ENCODE data around the gene HPSE2. TPM values are rescaled to one million over a fixed set of nuclear protein-coding genes. Genes with fewer than 3 reads are reported as not detected.

The HPSE2 gene
- total RNA-seq, 2 donors from 2014 or later: 1.0 to 1.8 TPM

DNA sequence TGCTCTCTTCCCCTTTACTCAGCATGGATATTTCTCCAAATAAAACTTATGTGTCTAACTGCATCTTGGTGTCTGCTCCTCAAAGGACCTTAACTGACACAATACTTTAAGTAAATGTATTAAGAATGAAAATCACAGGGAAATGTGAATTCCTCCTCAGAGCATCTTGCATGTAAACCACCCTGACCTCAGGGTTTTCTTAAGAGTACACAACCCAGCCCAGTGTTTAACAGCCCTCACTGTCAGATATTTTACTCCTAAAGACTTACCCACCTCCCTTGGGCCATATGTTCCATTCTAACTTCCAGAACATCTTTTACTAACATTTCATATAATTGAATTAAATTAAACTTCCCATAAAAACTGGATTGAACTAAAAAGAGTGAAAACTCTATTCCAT is 315.3 kb downstream of the HPSE2 start:
- Histone ChIP-seq H3K4me1 (no peaks in the 10 kb centered on the region), H3K27ac (no peak overlapping the region), H3K9ac (ENCODE audit: low read depth in 2 of 2, low read length in 2 of 2) (no peak overlapping the region), H3K9me3 (no peaks in the 10 kb centered on the region), H3K4me3 (no peak overlapping the region), H3K27me3 (no peaks in the 10 kb centered on the region), H3K36me3 (no peaks in the 10 kb centered on the region)
- no peak for DNase-seq
- TF ChIP-seq, protein P1, sequence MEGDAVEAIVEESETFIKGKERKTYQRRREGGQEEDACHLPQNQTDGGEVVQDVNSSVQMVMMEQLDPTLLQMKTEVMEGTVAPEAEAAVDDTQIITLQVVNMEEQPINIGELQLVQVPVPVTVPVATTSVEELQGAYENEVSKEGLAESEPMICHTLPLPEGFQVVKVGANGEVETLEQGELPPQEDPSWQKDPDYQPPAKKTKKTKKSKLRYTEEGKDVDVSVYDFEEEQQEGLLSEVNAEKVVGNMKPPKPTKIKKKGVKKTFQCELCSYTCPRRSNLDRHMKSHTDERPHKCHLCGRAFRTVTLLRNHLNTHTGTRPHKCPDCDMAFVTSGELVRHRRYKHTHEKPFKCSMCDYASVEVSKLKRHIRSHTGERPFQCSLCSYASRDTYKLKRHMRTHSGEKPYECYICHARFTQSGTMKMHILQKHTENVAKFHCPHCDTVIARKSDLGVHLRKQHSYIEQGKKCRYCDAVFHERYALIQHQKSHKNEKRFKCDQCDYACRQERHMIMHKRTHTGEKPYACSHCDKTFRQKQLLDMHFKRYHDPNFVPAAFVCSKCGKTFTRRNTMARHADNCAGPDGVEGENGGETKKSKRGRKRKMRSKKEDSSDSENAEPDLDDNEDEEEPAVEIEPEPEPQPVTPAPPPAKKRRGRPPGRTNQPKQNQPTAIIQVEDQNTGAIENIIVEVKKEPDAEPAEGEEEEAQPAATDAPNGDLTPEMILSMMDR (IDR thresholded peaks at IDR 0.05): no peak
- intact Hi-C loops (cut with DNase I): no loop called here

DNA sequence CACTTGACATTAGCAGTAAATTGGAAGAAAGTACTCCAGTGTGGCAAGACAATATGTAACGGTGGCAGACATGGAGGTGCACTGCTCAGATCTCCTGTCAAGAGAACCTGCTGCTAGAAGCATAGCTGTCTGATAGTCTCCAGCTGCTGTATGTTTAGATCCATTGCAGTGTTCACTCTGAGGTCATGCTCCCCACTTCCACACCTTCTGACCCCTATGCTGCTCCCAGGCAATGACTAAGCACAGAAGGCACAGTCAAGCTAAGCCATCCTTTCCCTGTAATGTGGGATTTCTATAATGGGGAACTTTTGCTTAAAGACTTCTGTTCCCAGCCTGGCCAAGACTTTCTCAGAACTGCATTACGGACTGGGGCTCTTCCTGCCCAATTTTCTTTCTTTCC is 315.8 kb downstream of the HPSE2 start:
- no peak for DNase-seq
- TF ChIP-seq, protein P1 (IDR thresholded peaks at IDR 0.05): no peak
- H3K9ac ChIP-seq (ENCODE audit: low read depth in 2 of 2, low read length in 2 of 2): no peak overlapping the region
- H3K4me1 ChIP-seq: no peaks in the 10 kb centered on the region
- no peaks in the 10 kb centered on the region for H3K27me3 ChIP-seq
- no peaks in the 10 kb centered on the region for H3K36me3 ChIP-seq
- intact Hi-C loops (cut with DNase I): no loop called here
- H3K9me3 ChIP-seq: no peaks in the 10 kb centered on the region
- H3K4me3 ChIP-seq: no peak overlapping the region
- no peak overlapping the region for H3K27ac ChIP-seq

DNA sequence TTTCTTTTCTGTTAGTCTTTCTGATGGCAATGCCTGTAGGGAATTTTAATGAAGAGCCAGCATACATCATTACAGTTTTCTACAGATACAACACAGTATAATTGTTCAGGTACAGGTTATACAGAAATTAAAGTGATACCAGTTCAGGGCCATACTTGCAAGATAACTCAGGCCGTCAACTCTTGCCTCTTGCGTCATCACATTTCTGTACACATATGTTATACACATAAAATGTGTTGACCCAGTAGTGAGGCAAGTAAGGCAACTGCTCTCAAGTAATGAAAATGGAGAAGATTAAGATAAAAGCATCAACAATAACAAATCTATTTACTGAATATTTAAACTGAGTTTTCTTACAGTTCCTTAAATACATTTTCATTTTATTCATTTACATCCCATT is 317.8 kb downstream of the HPSE2 start:
- DNase-seq: no peak
- no peak overlapping the region for H3K9ac ChIP-seq (ENCODE audit: low read depth in 2 of 2, low read length in 2 of 2)
- H3K4me1 ChIP-seq: no peaks in the 10 kb centered on the region
- TF ChIP-seq, protein P1 (IDR thresholded peaks at IDR 0.05): no peak
- no peak overlapping the region for H3K4me3 ChIP-seq
- no peaks in the 10 kb centered on the region for H3K9me3 ChIP-seq
- no peak overlapping the region for H3K27ac ChIP-seq
- no peaks in the 10 kb centered on the region for H3K27me3 ChIP-seq
- intact Hi-C loops (cut with DNase I): no loop called here
- H3K36me3 ChIP-seq: no peaks in the 10 kb centered on the region

DNA sequence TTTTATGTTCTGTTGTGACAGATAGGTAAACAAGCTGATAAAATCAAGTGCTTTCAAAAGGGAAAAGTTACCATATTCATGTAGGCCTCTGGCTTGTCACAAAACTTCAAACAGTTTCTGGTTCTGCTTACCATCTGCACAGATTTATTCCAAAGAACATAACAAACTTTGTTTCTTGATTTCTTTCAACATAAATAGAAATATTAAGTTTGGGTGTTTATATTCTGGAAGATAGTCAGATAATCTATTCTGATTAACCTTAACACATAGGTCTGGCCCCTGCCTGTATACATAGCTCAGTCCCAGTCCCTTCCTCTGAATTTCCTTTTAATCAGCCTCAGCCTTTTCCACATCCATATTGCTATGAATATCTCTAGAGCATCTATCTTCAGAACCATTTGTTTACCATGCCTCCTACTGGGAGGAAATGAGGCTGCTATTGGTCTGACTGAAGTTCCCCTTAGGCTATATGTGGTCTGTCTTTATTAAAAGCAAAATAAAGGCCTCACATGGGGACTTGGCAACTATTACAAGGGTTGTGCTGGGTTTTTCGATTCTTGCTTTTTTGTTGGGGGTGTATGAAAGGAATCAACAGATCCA is 319.0 kb downstream of the HPSE2 start:
- intact Hi-C loops (cut with DNase I): no loop called here
- H3K9ac ChIP-seq (ENCODE audit: low read depth in 2 of 2, low read length in 2 of 2): no peak overlapping the region
- no peak for DNase-seq
- no peaks in the 10 kb centered on the region for H3K9me3 ChIP-seq
- no peaks in the 10 kb centered on the region for H3K36me3 ChIP-seq
- H3K27me3 ChIP-seq: no peaks in the 10 kb centered on the region
- no peak overlapping the region for H3K27ac ChIP-seq
- H3K4me3 ChIP-seq: no peak overlapping the region
- H3K4me1 ChIP-seq: no peaks in the 10 kb centered on the region
- TF ChIP-seq, protein P1 (IDR thresholded peaks at IDR 0.05): no peak

DNA sequence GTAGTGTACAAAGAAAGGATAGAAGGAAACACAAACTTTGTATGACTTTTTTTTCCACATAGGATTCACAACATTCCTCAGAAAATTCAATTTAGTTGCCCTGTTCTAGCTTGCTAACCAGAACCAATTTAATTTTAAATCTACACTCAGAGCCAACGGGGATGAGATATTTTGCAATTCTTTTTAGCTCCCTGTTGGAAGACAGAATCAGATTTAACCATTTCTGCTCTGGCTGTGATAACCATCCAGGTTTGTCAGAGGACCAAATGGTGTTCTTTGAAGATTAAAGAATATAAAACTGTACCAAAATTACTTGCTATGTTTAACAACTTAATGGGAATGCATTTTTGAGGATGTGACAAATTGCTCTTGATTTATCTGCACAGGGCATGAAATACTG is 319.7 kb downstream of the HPSE2 start:
- H3K9me3 ChIP-seq: no peaks in the 10 kb centered on the region
- DNase-seq: no peak
- no peaks in the 10 kb centered on the region for H3K27me3 ChIP-seq
- intact Hi-C loops (cut with DNase I): no loop called here
- TF ChIP-seq, protein P1 (IDR thresholded peaks at IDR 0.05): no peak
- no peak overlapping the region for H3K9ac ChIP-seq (ENCODE audit: low read depth in 2 of 2, low read length in 2 of 2)
- no peaks in the 10 kb centered on the region for H3K36me3 ChIP-seq
- no peak overlapping the region for H3K4me3 ChIP-seq
- H3K27ac ChIP-seq: no peak overlapping the region
- no peaks in the 10 kb centered on the region for H3K4me1 ChIP-seq

Measured in colonic mucosa (tissue), 4 donors.